ENCODE measurements around the gene CDK5. TPM values are rescaled to one million over a fixed set of nuclear protein-coding genes. Genes with fewer than 3 reads are reported as not detected.
A peak's percentile ranks its signal among the peaks of the same experiment; 100 is the strongest.

The CDK5 gene
- total and polyA plus RNA-seq, 2 of the 13 experiments (the other 11 are each of a cell fraction or from before 2014, with no cell fraction given), result 16.4 to 21.3 TPM

DNA sequence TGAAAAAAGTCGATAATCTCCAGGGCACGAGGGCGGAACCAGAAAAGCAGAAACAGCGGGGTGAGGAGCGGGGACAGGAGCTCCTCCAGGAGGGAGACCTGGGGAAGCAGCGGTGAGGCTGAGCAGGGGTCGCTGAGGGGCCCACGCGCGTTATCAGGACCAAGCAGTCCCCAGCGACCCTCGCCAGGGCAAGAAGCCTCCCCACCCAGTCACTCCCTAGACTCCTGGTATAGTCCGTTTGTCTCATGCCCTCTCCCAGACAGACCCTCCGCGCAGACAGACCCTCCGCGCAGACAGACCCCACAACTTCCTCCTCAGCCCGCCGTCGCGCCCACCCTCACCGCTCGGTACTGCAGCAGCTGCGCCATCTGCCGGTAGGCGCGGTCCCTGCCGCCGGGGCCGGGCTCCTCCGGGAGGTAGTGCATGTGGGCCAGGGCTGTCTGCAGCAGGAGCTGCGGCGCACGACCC, 39.7 kb downstream of the CDK5 start (continued):
- TF ChIP-seq, protein P1, sequence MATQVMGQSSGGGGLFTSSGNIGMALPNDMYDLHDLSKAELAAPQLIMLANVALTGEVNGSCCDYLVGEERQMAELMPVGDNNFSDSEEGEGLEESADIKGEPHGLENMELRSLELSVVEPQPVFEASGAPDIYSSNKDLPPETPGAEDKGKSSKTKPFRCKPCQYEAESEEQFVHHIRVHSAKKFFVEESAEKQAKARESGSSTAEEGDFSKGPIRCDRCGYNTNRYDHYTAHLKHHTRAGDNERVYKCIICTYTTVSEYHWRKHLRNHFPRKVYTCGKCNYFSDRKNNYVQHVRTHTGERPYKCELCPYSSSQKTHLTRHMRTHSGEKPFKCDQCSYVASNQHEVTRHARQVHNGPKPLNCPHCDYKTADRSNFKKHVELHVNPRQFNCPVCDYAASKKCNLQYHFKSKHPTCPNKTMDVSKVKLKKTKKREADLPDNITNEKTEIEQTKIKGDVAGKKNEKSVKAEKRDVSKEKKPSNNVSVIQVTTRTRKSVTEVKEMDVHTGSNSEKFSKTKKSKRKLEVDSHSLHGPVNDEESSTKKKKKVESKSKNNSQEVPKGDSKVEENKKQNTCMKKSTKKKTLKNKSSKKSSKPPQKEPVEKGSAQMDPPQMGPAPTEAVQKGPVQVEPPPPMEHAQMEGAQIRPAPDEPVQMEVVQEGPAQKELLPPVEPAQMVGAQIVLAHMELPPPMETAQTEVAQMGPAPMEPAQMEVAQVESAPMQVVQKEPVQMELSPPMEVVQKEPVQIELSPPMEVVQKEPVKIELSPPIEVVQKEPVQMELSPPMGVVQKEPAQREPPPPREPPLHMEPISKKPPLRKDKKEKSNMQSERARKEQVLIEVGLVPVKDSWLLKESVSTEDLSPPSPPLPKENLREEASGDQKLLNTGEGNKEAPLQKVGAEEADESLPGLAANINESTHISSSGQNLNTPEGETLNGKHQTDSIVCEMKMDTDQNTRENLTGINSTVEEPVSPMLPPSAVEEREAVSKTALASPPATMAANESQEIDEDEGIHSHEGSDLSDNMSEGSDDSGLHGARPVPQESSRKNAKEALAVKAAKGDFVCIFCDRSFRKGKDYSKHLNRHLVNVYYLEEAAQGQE (IDR thresholded peaks at IDR 0.05; ENCODE audit: borderline replicate concordance in 1 of 2, low read depth in 1 of 2, low read length in 2 of 2), result no peak
- TF ChIP-seq KDM2A (CRISPR knock-in tag; IDR thresholded peaks at IDR 0.05; ENCODE audit: borderline replicate concordance, low read depth), result peak; percentile 67
- TF ChIP-seq SMARCE1 (IDR thresholded peaks at IDR 0.05; ENCODE audit: borderline replicate concordance), result no peak
- 0 out of 3 replicates have a peak, but pooled peaks have one; percentile 12 for TF ChIP-seq MXI1 (IDR thresholded peaks at IDR 0.05; ENCODE audit: borderline replicate concordance, low read depth, low read length)
- TF ChIP-seq ZNF224 (CRISPR knock-in tag; IDR thresholded peaks at IDR 0.05), result no peak
- TF ChIP-seq, protein P2, sequence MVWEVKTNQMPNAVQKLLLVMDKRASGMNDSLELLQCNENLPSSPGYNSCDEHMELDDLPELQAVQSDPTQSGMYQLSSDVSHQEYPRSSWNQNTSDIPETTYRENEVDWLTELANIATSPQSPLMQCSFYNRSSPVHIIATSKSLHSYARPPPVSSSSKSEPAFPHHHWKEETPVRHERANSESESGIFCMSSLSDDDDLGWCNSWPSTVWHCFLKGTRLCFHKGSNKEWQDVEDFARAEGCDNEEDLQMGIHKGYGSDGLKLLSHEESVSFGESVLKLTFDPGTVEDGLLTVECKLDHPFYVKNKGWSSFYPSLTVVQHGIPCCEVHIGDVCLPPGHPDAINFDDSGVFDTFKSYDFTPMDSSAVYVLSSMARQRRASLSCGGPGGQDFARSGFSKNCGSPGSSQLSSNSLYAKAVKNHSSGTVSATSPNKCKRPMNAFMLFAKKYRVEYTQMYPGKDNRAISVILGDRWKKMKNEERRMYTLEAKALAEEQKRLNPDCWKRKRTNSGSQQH (CRISPR knock-in tag; IDR thresholded peaks at IDR 0.05; ENCODE audit: low read depth), result no peak
- no peak for TF ChIP-seq ZFY (CRISPR knock-in tag; IDR thresholded peaks at IDR 0.05)
- TF ChIP-seq ZNF563 (CRISPR knock-in tag; IDR thresholded peaks at IDR 0.05), result 0 out of 2 replicates have a peak, but pooled peaks have one; percentile 44
- TF ChIP-seq ZNF782 (CRISPR knock-in tag; IDR thresholded peaks at IDR 0.05; ENCODE audit: borderline replicate concordance), result peak; percentile 70; the same call in 1 of the 2 replicates
- TF ChIP-seq, protein P3, sequence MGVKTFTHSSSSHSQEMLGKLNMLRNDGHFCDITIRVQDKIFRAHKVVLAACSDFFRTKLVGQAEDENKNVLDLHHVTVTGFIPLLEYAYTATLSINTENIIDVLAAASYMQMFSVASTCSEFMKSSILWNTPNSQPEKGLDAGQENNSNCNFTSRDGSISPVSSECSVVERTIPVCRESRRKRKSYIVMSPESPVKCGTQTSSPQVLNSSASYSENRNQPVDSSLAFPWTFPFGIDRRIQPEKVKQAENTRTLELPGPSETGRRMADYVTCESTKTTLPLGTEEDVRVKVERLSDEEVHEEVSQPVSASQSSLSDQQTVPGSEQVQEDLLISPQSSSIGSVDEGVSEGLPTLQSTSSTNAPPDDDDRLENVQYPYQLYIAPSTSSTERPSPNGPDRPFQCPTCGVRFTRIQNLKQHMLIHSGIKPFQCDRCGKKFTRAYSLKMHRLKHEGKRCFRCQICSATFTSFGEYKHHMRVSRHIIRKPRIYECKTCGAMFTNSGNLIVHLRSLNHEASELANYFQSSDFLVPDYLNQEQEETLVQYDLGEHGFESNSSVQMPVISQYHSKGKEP (CRISPR knock-in tag; IDR thresholded peaks at IDR 0.05), result no peak
- no peak; the same call in 1 of the 2 replicates for TF ChIP-seq ZC3H13 (CRISPR knock-in tag; IDR thresholded peaks at IDR 0.05)
- TF ChIP-seq JUNB (CRISPR knock-in tag; IDR thresholded peaks at IDR 0.05; ENCODE audit: borderline replicate concordance), result no peak
- TF ChIP-seq, protein P4, sequence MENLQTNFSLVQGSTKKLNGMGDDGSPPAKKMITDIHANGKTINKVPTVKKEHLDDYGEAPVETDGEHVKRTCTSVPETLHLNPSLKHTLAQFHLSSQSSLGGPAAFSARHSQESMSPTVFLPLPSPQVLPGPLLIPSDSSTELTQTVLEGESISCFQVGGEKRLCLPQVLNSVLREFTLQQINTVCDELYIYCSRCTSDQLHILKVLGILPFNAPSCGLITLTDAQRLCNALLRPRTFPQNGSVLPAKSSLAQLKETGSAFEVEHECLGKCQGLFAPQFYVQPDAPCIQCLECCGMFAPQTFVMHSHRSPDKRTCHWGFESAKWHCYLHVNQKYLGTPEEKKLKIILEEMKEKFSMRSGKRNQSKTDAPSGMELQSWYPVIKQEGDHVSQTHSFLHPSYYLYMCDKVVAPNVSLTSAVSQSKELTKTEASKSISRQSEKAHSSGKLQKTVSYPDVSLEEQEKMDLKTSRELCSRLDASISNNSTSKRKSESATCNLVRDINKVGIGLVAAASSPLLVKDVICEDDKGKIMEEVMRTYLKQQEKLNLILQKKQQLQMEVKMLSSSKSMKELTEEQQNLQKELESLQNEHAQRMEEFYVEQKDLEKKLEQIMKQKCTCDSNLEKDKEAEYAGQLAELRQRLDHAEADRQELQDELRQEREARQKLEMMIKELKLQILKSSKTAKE (CRISPR knock-in tag; IDR thresholded peaks at IDR 0.05; ENCODE audit: borderline replicate concordance), result no peak
- TF ChIP-seq EP300 (IDR thresholded peaks at IDR 0.05; ENCODE audit: low read depth in 2 of 2, low read length in 2 of 2), result 0 out of 4 replicates have a peak, but pooled peaks of 1 of the 2 experiments have one; percentile 11
- TF ChIP-seq EP300 (CRISPR knock-in tag; IDR thresholded peaks at IDR 0.05; ENCODE audit: borderline replicate concordance), result no peak
- TF ChIP-seq, protein P5, sequence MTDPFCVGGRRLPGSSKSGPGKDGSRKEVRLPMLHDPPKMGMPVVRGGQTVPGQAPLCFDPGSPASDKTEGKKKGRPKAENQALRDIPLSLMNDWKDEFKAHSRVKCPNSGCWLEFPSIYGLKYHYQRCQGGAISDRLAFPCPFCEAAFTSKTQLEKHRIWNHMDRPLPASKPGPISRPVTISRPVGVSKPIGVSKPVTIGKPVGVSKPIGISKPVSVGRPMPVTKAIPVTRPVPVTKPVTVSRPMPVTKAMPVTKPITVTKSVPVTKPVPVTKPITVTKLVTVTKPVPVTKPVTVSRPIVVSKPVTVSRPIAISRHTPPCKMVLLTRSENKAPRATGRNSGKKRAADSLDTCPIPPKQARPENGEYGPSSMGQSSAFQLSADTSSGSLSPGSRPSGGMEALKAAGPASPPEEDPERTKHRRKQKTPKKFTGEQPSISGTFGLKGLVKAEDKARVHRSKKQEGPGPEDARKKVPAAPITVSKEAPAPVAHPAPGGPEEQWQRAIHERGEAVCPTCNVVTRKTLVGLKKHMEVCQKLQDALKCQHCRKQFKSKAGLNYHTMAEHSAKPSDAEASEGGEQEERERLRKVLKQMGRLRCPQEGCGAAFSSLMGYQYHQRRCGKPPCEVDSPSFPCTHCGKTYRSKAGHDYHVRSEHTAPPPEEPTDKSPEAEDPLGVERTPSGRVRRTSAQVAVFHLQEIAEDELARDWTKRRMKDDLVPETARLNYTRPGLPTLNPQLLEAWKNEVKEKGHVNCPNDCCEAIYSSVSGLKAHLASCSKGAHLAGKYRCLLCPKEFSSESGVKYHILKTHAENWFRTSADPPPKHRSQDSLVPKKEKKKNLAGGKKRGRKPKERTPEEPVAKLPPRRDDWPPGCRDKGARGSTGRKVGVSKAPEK (CRISPR knock-in tag; IDR thresholded peaks at IDR 0.05; ENCODE audit: borderline replicate concordance), result no peak
- 0 out of 2 replicates have a peak, but pooled peaks have one; percentile 14 for TF ChIP-seq SAFB2 (CRISPR knock-in tag; IDR thresholded peaks at IDR 0.05; ENCODE audit: borderline replicate concordance, low read depth)

Measured in HepG2 (cell line).